HCT116 (cell line): ENCODE data around the gene ABCG8. TPM values are rescaled to one million over a fixed set of nuclear protein-coding genes. Genes with fewer than 3 reads are reported as not detected.

Source experiments
- ATAC-seq: fragments of 200-7000 bp; cut with Tn5 transposase; 2 replicates; pipeline ENCODE4 v1.9.1; 2020; ENCODE audit warnings: mild to moderate bottlenecking, moderate library complexity
- BruUV-seq: library from RNA; stranded (reverse); fragments of 400-500 nt; replicated peaks from 2 replicates; lab custom pipeline; 2021; lab: Mats Ljungman, UMichigan
- CTCF ChIA-PET: fragments of 300-600 bp; sonication (Branson Sonifier 250); formaldehyde crosslinking; loops from one replicate; lab custom pipeline; 2021; ENCODE audit warnings: antibody characterized with exemption; lab: Charles Lee
- POLR2A ChIA-PET: fragments of 300-600, 350-600 bp; sonication (Branson Sonifier 250); formaldehyde crosslinking; loops from one replicate; lab custom pipeline; 2021; ENCODE audit warnings: antibody characterized with exemption; lab: Charles Lee
- RAD21 ChIA-PET, 2 experiments: fragments of 300-600 bp; sonication (Branson Sonifier 250); formaldehyde crosslinking; loops; one replicate each; lab custom pipeline; 2023; ENCODE audit warnings: low total read pairs in 2 of 2; ENCODE audit not compliant: uncharacterized antibody in 2 of 2, unreplicated experiment in 2 of 2, low non-redundant PET in 1 of 2; lab: Charles Lee
- DNase-seq: peaks from one replicate; pipeline ENCODE4 v3.0.0-alpha.2; 2010; ENCODE audit warnings: low read depth, low spot score
- H2AFZ ChIP-seq: fragments of 200-600 bp; shearing (Covaris generic), sonication (generic); 2 replicates; pipeline ENCODE4 v1.6.1; 2017; ENCODE audit warnings: low read depth, mixed run types, mixed read lengths, antibody characterized with exemption, low read length; ENCODE audit not compliant: poor library complexity, severe bottlenecking
- H3K27ac ChIP-seq: 2 replicates; pipeline ENCODE4 v1.5.1; 2012; ENCODE audit warnings: low read depth, low read length
- H3K27me3 ChIP-seq: fragments of 200-600 bp; sonication (generic); 2 replicates; pipeline ENCODE4 v1.6.1; 2016; ENCODE audit warnings: mixed run types, low read length, mixed read lengths; ENCODE audit not compliant: insufficient read depth
- H3K36me3 ChIP-seq, 2 experiments: fragments of 200-500 bp in 1 of 2; fragments of 200-600 bp in 1 of 2; sonication (Bioruptor generic) in 1 of 2; sonication (generic) in 1 of 2; 2 replicates each; pipeline versions ENCODE4 v1.5.1 to v1.6.1; 2014 to 2016; ENCODE audit warnings: low read length in 2 of 2, inconsistent platforms in 1 of 2, mixed read lengths in 1 of 2, mixed run types in 1 of 2; ENCODE audit not compliant: insufficient read depth in 2 of 2, control insufficient read depth in 1 of 2
- H3K4me1 ChIP-seq, 2 experiments: fragments of 200-600 bp in 1 of 2; sonication (generic) in 1 of 2; 2 replicates each; pipeline versions ENCODE4 v1.5.1 to v1.6.1; 2012 to 2017; ENCODE audit warnings: low read length in 2 of 2, inconsistent platforms in 1 of 2, mild to moderate bottlenecking in 1 of 2, mixed read lengths in 1 of 2, mixed run types in 1 of 2, moderate library complexity in 1 of 2; ENCODE audit not compliant: insufficient read depth in 2 of 2, control insufficient read depth in 1 of 2
- H3K4me2 ChIP-seq: fragments of 200-600 bp; sonication (generic); 2 replicates; pipeline ENCODE4 v1.6.1; 2017; ENCODE audit warnings: mixed run types, low read length, mixed read lengths
- H3K4me3 ChIP-seq, 2 experiments: fragments of 200-600 bp in 1 of 2; sonication (generic) in 1 of 2; replicated peaks in 1 of 2; 2 replicates each; pipeline ENCODE4 v1.5.1; 2011 to 2016; ENCODE audit warnings: low read length in 2 of 2, control low read depth in 1 of 2, low read depth in 1 of 2, mild to moderate bottlenecking in 1 of 2, mixed read lengths in 1 of 2, mixed run types in 1 of 2
- H3K79me2 ChIP-seq: fragments of 200-600 bp; sonication (generic); 2 replicates; pipeline ENCODE4 v1.6.1; 2017; ENCODE audit warnings: mild to moderate bottlenecking, mixed run types, low read length, moderate library complexity, mixed read lengths; ENCODE audit not compliant: insufficient read depth
- H3K9ac ChIP-seq: fragments of 200-600 bp; sonication (generic); 2 replicates; pipeline ENCODE4 v1.6.1; 2016; ENCODE audit warnings: low read length, mixed read lengths
- H3K9me2 ChIP-seq: fragments of 200-600 bp; sonication (generic), shearing (Covaris generic); 2 replicates; pipeline ENCODE4 v1.6.1; 2017; ENCODE audit warnings: mixed run types, mild to moderate bottlenecking, moderate library complexity; ENCODE audit not compliant: insufficient read depth
- H3K9me3 ChIP-seq, 2 experiments: fragments of 200-500 bp in 1 of 2; fragments of 200-600 bp in 1 of 2; sonication (Bioruptor generic) in 1 of 2; sonication (generic) in 1 of 2; 2 replicates each; pipeline ENCODE4 v1.6.1; 2014 to 2017; ENCODE audit warnings: low read length in 2 of 2, mixed read lengths in 2 of 2, inconsistent platforms in 1 of 2, low read depth in 1 of 2, mild to moderate bottlenecking in 1 of 2, mixed run types in 1 of 2, moderate library complexity in 1 of 2; ENCODE audit not compliant: control insufficient read depth in 1 of 2, insufficient read depth in 1 of 2
- H4K20me1 ChIP-seq: fragments of 200-600 bp; sonication (generic), shearing (Covaris generic); 2 replicates; pipeline ENCODE4 v1.6.1; 2017; ENCODE audit warnings: mixed run types, mild to moderate bottlenecking, moderate library complexity; ENCODE audit not compliant: insufficient read depth
- ATF3 ChIP-seq: IDR thresholded peaks from 2 replicates; pipeline ENCODE4 v1.6.1; 2012
- CBX3 ChIP-seq: IDR thresholded peaks from 2 replicates; pipeline ENCODE4 v1.6.1; 2012; ENCODE audit warnings: low read depth
- CEBPB ChIP-seq: IDR thresholded peaks from 2 replicates; pipeline ENCODE4 v1.6.1; 2012; ENCODE audit warnings: low read depth
- ELF1 ChIP-seq: IDR thresholded peaks from 2 replicates; pipeline ENCODE4 v1.6.1; 2012; ENCODE audit warnings: low read depth, borderline replicate concordance
- EZH2 ChIP-seq: fragments of 200-600 bp; sonication (generic); IDR thresholded peaks from 2 replicates; pipeline ENCODE4 v1.6.1; 2017; ENCODE audit warnings: antibody characterized with exemption, mixed run types
- FOSL1 ChIP-seq: IDR thresholded peaks from 2 replicates; pipeline ENCODE4 v1.6.1; 2012; ENCODE audit warnings: low read depth
- JUND ChIP-seq: IDR thresholded peaks from 2 replicates; pipeline ENCODE4 v1.6.1; 2012
- MAX ChIP-seq: IDR thresholded peaks from 2 replicates; pipeline ENCODE4 v1.6.1; 2012
- POLR2A ChIP-seq: IDR thresholded peaks from 2 replicates; pipeline ENCODE4 v1.7.0; 2011; ENCODE audit warnings: borderline replicate concordance; ENCODE audit not compliant: insufficient read depth, insufficient read length; ENCODE audit errors: extremely low read depth
- POLR2AphosphoS5 ChIP-seq: IDR thresholded peaks from 2 replicates; pipeline ENCODE4 v1.6.1; 2011; ENCODE audit warnings: mild to moderate bottlenecking, low read depth, low read length, moderate library complexity
- REST ChIP-seq: IDR thresholded peaks from 2 replicates; pipeline ENCODE4 v1.6.1; 2012; ENCODE audit warnings: low read depth
- SP1 ChIP-seq: IDR thresholded peaks from 2 replicates; pipeline ENCODE4 v1.6.1; 2012; ENCODE audit warnings: low read depth
- SRF ChIP-seq: IDR thresholded peaks from 2 replicates; pipeline ENCODE4 v1.6.1; 2012; ENCODE audit warnings: low read depth
- YY1 ChIP-seq: IDR thresholded peaks from 2 replicates; pipeline ENCODE4 v1.6.1; 2011; ENCODE audit warnings: low read length, low read depth, moderate library complexity, mild to moderate bottlenecking; ENCODE audit not compliant: insufficient replicate concordance; ENCODE audit errors: extremely low read depth
- ZFX ChIP-seq: fragments of 450-650 bp; IDR thresholded peaks from 2 replicates; pipeline ENCODE4 v1.6.1; 2017
- intact Hi-C: fragments of 100-400 bp; cut with micrococcal nuclease; formaldehyde crosslinking; loops from 2 replicates; pipeline ENCODE4 v1.10.0; 2022
- total RNA-seq: library from RNA; stranded (reverse); gene quantifications from one replicate; pipeline ENCODE4 v1.2.1, GENCODE V29; 2021; ENCODE audit not compliant: unreplicated experiment
- TF ChIP-seq, protein P1 (sequence below), 3 experiments: fragments of 200-600 bp in 1 of 3; sonication (generic) in 1 of 3; IDR thresholded peaks in 2 of 3; conservative IDR thresholded peaks in 1 of 3; 2 replicates each; pipeline ENCODE4 v1.5.1; 2012 to 2017; ENCODE audit warnings: low read depth in 2 of 3, low read length in 2 of 3, antibody characterized with exemption in 1 of 3, borderline replicate concordance in 1 of 3, control low read depth in 1 of 3, mild to moderate bottlenecking in 1 of 3, mixed read lengths in 1 of 3, mixed run types in 1 of 3, moderate library complexity in 1 of 3; ENCODE audit not compliant: insufficient read depth in 1 of 3

Gene ABCG8
- total RNA-seq, 1 experiment from 2014 or later: 0.05 TPM

GRCh38 chr2:43885132-43885632 is 46.4 kb downstream of the ABCG8 start:
- ATAC-seq (no peak), DNase-seq (no peak)
- no peak overlapping the region for H3K27ac ChIP-seq
- peaks cover 25 to 36% of the 10 kb centered on the region in 2 experiments for H3K36me3 ChIP-seq
- 0 out of 2 replicates have a peak, but pooled peaks cover 6% of the 10 kb centered on the region for H4K20me1 ChIP-seq
- H3K9me3 ChIP-seq: no peaks in the 10 kb centered on the region
- H3K9me2 ChIP-seq: no peaks in the 10 kb centered on the region
- BruUV-seq: no TSS peak
- no peak overlapping the region for H2AFZ ChIP-seq
- intact Hi-C loops: no loop called here
- ChIA-PET RAD21 (no interaction called here), CTCF (no interaction called here), POLR2A (no interaction called here)
- no peaks in the 10 kb centered on the region for H3K27me3 ChIP-seq
- no peak overlapping the region for H3K4me3 ChIP-seq
- H3K9ac ChIP-seq: no peak overlapping the region
- H3K4me1 ChIP-seq: no peaks in the 10 kb centered on the region
- TF ChIP-seq MAX: no peak
- no peak for TF ChIP-seq EZH2
- TF ChIP-seq YY1: no peak
- no peak for TF ChIP-seq ELF1
- TF ChIP-seq ZFX: no peak
- no peak for TF ChIP-seq POLR2A
- H3K4me2 ChIP-seq: no peak overlapping the region
- H3K79me2 ChIP-seq: no peaks in the 10 kb centered on the region

DNA sequence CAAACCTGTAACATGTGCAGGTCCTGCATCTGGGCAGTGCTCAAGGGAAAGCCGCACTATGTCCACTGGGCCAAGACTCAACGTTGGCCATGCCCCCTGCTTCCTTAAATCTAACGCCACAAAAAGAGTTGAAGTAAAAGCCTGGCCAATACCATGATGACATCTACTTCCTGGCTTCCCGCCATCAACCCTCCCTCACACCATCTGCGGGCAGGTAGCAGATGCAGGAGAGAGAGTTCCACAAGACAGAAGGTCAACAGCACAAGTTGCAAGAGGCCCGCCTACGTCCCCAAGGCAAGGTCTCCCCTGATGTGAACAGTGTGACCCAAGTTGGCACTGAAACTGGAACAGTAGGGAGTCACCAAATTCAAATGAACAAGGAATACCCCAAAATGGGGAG is 48.4 kb downstream of the ABCG8 start:
- H4K20me1 ChIP-seq: 0 out of 2 replicates have a peak, but pooled peaks cover 6% of the 10 kb centered on the region
- ChIA-PET RAD21 (interaction anchor here in 1 of 2 experiments (0.7 kb wide), 1 partner anchor 290 kb away, joined by 5 read pairs; no protein-coding TSS in a partner anchor), POLR2A (no interaction called here), CTCF (interaction anchor here (1.6 kb wide), 1 partner anchor 9 kb away, joined by 7 read pairs; no protein-coding TSS in a partner anchor)
- no peaks in the 10 kb centered on the region for H3K27me3 ChIP-seq
- no peak overlapping the region for H3K9ac ChIP-seq
- H3K9me3 ChIP-seq: no peaks in the 10 kb centered on the region
- no peak for DNase-seq
- no peak overlapping the region for H3K27ac ChIP-seq
- no peaks in the 10 kb centered on the region for H3K4me1 ChIP-seq
- ATAC-seq: no peak
- 0 out of 2 replicates have a peak, but pooled peaks cover 5% of the 10 kb centered on the region for H3K79me2 ChIP-seq
- no peak overlapping the region for H2AFZ ChIP-seq
- no peak overlapping the region for H3K4me2 ChIP-seq
- no TSS peak for BruUV-seq
- no peak overlapping the region for H3K4me3 ChIP-seq
- intact Hi-C loops: no loop called here
- H3K36me3 ChIP-seq: peaks cover 34 to 54% of the 10 kb centered on the region in 2 experiments
- no peaks in the 10 kb centered on the region for H3K9me2 ChIP-seq
- TF ChIP-seq SRF: no peak
- TF ChIP-seq CBX3: no peak
- TF ChIP-seq POLR2AphosphoS5: no peak
- no peak for TF ChIP-seq FOSL1
- TF ChIP-seq SP1: no peak
- TF ChIP-seq REST: no peak
- no peak for TF ChIP-seq JUND
- TF ChIP-seq MAX: no peak
- TF ChIP-seq ATF3: no peak
- TF ChIP-seq CEBPB: no peak
- TF ChIP-seq, protein P1, sequence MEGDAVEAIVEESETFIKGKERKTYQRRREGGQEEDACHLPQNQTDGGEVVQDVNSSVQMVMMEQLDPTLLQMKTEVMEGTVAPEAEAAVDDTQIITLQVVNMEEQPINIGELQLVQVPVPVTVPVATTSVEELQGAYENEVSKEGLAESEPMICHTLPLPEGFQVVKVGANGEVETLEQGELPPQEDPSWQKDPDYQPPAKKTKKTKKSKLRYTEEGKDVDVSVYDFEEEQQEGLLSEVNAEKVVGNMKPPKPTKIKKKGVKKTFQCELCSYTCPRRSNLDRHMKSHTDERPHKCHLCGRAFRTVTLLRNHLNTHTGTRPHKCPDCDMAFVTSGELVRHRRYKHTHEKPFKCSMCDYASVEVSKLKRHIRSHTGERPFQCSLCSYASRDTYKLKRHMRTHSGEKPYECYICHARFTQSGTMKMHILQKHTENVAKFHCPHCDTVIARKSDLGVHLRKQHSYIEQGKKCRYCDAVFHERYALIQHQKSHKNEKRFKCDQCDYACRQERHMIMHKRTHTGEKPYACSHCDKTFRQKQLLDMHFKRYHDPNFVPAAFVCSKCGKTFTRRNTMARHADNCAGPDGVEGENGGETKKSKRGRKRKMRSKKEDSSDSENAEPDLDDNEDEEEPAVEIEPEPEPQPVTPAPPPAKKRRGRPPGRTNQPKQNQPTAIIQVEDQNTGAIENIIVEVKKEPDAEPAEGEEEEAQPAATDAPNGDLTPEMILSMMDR (IDR thresholded peaks at IDR 0.05 in 2 of 3, conservative IDR thresholded peaks at IDR 0.05 in 1 of 3; ENCODE audit: borderline replicate concordance in 1 of 3, insufficient read depth in 1 of 3, low read depth in 2 of 3, low read length in 2 of 3): no peak
